Fibroblast of skin of left biceps (primary cell): Measurements from ENCODE around the gene AP2M1.
"Not testable (repeated sequence)": the region's sequence is repeated elsewhere in the genome, so short reads cannot be mapped to it uniquely, and the experiment has no call there.

ENCODE experiments used
- DNase-seq, 2 experiments: peaks; one replicate each; pipeline ENCODE4 v3.0.0-alpha.2; 2013; ENCODE audit warnings: low read depth in 2 of 2

Gene AP2M1

GRCh38 chr3:184157206-184157605, 17.4 kb upstream of the AP2M1 start:
- DNase-seq: no peak

GRCh38 chr3:184158404-184158803, 16.3 kb upstream of the AP2M1 start:
- no peak for DNase-seq

GRCh38 chr3:184160456-184160855, 14.2 kb upstream of the AP2M1 start:
- DNase-seq: no peak

GRCh38 chr3:184162571-184163070, 12.0 kb upstream of the AP2M1 start:
- DNase-seq: not testable (repeated sequence)

GRCh38 chr3:184164648-184165330, 9.9 kb upstream of the AP2M1 start:
- no peak for DNase-seq

- no peak for DNase-seq
Observed at GRCh38 chr3:184165543-184165942, 9.1 kb upstream of the AP2M1 start.

GRCh38 chr3:184166671-184167070, 8.0 kb upstream of the AP2M1 start:
- DNase-seq: no peak

- no peak for DNase-seq
Observed at GRCh38 chr3:184167786-184168185, 6.9 kb upstream of the AP2M1 start.

- DNase-seq: no peak
Observed at GRCh38 chr3:184168363-184169120, 6.1 kb upstream of the AP2M1 start.

GRCh38 chr3:184169896-184170875, 4.5 kb upstream of the AP2M1 start:
- no peak for DNase-seq

GRCh38 chr3:184171562-184171961, 3.1 kb upstream of the AP2M1 start:
- DNase-seq: no peak

GRCh38 chr3:184172681-184173373, 1.8 kb upstream of the AP2M1 start:
- DNase-seq: no peak

GRCh38 chr3:184173374-184173722, 1.3 kb upstream of the AP2M1 start:
- no peak for DNase-seq

- no peak for DNase-seq
Observed at GRCh38 chr3:184174284-184174645, 390 bp upstream of the AP2M1 start.

- DNase-seq: no peak
Observed at GRCh38 chr3:184175506-184175905, 851 bp downstream of the AP2M1 start.

- DNase-seq: no peak
Observed at GRCh38 chr3:184175981-184176376, 1.3 kb downstream of the AP2M1 start.

- DNase-seq: peak; percentile 77 to 82
Observed at GRCh38 chr3:184176377-184177330, 2.0 kb downstream of the AP2M1 start.

- no peak for DNase-seq
Observed at GRCh38 chr3:184177331-184177731, 2.7 kb downstream of the AP2M1 start.

GRCh38 chr3:184177767-184178306, 3.2 kb downstream of the AP2M1 start:
- no peak for DNase-seq

GRCh38 chr3:184178521-184179138, 4.0 kb downstream of the AP2M1 start:
- no peak for DNase-seq
